ENCODE results near the gene PRSS36.

The PRSS36 gene

DNA sequence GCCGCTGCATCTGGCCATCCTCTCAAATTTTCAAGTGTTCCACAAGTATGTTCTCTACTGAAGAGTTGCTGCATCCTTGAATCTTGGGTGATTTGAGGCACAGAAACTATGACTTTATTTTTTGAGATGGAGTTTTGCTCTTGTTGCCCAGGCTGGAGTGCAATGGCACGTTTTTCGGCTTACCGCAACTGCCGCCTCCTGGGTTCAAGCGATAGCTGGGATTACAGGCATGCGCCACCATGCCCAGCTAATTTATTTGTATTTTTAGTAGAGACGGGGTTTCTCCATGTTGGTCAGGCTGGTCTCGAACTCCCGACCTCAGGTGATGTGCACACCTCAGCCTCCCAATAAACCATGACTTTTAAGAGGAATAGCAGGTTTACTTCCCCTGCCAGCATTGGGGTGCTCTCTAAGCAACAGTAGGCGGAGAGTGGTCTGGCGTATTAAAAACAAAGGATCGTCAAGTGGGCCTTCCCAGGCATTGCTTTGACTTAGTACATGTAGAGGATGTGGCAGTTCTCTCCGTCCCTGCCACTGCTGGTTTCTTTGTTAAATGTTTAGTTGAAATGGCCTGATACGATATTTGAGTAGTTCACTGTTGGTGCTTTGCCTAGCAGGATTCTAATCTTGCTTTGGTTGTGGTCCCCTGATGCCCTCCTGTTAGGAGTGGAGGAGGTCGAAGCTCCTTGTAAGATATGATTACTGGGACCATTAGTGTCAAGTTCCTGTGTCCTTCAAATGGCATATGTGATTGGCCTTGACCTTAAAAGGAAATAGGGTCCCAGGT is 43.2 kb upstream of the PRSS36 start:
- Histone ChIP-seq H2AFZ (ENCODE audit: low read depth, low read length, severe bottlenecking) (no peak overlapping the region), H3K9ac (ENCODE audit: low read length) (no peak overlapping the region), H3K27me3 (ENCODE audit: low read length) (no peaks in the 10 kb centered on the region), H3K79me2 (ENCODE audit: insufficient read depth, low read length) (peaks cover 17% of the 10 kb centered on the region), H3K9me2 (replicated peaks; ENCODE audit: insufficient read depth, low read length) (no peaks in the 10 kb centered on the region), H3K9me3 (ENCODE audit: insufficient read depth, low read length) (no peaks in the 10 kb centered on the region), H4K20me1 (ENCODE audit: low read depth, low read length) (peaks cover 45% of the 10 kb centered on the region; the same call in 1 of the 2 replicates), H3K27ac (ENCODE audit: low read depth, low read length) (no peak overlapping the region), H3K4me2 (ENCODE audit: low read depth, low read length, poor library complexity, severe bottlenecking) (no peak overlapping the region), H3K4me3 (ENCODE audit: insufficient read depth, low read length, poor library complexity, severe bottlenecking) (no peak overlapping the region), H3K36me3 (ENCODE audit: low read length) (peaks cover 60% of the 10 kb centered on the region), H3F3A (ENCODE audit: insufficient read depth) (peaks cover 79% of the 10 kb centered on the region)
- TF ChIP-seq, protein P1, sequence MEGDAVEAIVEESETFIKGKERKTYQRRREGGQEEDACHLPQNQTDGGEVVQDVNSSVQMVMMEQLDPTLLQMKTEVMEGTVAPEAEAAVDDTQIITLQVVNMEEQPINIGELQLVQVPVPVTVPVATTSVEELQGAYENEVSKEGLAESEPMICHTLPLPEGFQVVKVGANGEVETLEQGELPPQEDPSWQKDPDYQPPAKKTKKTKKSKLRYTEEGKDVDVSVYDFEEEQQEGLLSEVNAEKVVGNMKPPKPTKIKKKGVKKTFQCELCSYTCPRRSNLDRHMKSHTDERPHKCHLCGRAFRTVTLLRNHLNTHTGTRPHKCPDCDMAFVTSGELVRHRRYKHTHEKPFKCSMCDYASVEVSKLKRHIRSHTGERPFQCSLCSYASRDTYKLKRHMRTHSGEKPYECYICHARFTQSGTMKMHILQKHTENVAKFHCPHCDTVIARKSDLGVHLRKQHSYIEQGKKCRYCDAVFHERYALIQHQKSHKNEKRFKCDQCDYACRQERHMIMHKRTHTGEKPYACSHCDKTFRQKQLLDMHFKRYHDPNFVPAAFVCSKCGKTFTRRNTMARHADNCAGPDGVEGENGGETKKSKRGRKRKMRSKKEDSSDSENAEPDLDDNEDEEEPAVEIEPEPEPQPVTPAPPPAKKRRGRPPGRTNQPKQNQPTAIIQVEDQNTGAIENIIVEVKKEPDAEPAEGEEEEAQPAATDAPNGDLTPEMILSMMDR (IDR thresholded peaks at IDR 0.05; ENCODE audit: insufficient read depth, low read length, poor library complexity, severe bottlenecking) = no peak
- TF ChIP-seq EZH2phosphoT487 (conservative IDR thresholded peaks at IDR 0.05; ENCODE audit: low read length) = no peak

DNA sequence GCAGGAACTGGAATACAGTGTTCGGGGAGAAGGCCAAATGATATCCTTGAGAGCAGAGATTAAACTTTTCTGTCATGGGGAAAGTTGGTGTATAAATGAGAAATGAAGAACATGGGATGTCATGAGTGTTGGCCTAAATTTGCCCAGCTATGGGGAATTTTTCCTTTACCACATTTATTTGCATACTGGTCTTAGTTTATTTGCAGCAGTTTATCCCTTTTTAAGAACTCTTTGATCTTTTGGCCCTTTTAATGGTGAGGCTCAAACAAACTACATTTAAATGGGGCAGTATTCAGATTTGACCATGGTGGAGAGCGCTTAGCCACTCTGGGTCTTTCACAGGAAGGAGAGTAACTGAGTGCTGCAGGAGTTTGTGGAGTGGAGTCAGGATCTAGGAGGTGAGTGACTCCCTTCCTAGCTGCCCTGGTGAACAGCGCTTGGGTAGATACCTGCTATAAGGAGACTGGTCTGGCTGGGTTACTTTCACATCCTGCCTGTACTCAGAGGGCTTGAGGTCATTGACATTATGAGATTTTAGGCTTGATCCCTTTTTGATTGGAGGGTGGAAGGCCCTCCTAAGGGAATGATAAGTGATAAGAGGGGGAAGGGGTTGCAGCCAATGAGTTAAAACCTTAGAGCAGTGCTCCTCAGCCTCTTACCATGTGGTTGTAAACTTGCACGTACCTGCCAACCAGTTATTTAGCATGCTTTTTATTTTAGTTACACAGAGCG is 42.0 kb upstream of the PRSS36 start:
- Histone ChIP-seq H3K4me3 (ENCODE audit: insufficient read depth, low read length, poor library complexity, severe bottlenecking) (no peak overlapping the region), H3F3A (ENCODE audit: insufficient read depth) (peaks cover 71% of the 10 kb centered on the region), H3K9me2 (replicated peaks; ENCODE audit: insufficient read depth, low read length) (no peaks in the 10 kb centered on the region), H4K20me1 (ENCODE audit: low read depth, low read length) (peaks cover 54% of the 10 kb centered on the region), H3K79me2 (ENCODE audit: insufficient read depth, low read length) (peaks cover 29% of the 10 kb centered on the region), H3K27ac (ENCODE audit: low read depth, low read length) (no peak overlapping the region), H3K4me2 (ENCODE audit: low read depth, low read length, poor library complexity, severe bottlenecking) (no peak overlapping the region), H3K36me3 (ENCODE audit: low read length) (peaks cover 72% of the 10 kb centered on the region), H3K9me3 (ENCODE audit: insufficient read depth, low read length) (no peaks in the 10 kb centered on the region), H2AFZ (ENCODE audit: low read depth, low read length, severe bottlenecking) (no peak overlapping the region), H3K9ac (ENCODE audit: low read length) (no peak overlapping the region), H3K27me3 (ENCODE audit: low read length) (no peaks in the 10 kb centered on the region)
- TF ChIP-seq, protein P1 (IDR thresholded peaks at IDR 0.05; ENCODE audit: insufficient read depth, low read length, poor library complexity, severe bottlenecking) = no peak
- TF ChIP-seq EZH2phosphoT487 (conservative IDR thresholded peaks at IDR 0.05; ENCODE audit: low read length) = no peak

DNA sequence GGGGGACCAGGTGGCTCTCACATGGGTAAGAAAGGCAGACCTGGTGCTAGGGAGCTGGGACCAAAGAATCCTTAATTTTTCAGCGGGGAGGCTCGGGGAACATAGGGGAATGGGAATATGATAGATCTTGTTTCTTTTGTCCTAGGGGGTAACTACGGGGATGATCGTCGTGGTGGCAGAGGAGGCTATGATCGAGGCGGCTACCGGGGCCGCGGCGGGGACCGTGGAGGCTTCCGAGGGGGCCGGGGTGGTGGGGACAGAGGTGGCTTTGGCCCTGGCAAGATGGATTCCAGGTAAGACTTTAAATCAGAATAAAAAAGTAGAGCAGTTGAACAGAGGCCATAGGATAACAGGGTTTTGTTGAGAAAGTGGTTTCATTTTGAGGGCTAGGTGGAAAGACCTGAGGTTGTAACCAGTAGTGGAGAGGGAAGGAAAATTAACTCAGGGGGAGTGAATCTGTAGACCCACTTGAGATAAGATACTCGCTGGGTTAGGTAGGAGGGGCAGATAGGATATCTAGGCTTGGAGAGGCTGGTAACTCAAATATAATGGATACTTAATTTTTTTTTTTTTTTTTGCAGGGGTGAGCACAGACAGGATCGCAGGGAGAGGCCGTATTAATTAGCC is 41.1 kb upstream of the PRSS36 start:
- Histone ChIP-seq H3K9ac (ENCODE audit: low read length) (no peak overlapping the region), H3K27me3 (ENCODE audit: low read length) (no peaks in the 10 kb centered on the region), H3K36me3 (ENCODE audit: low read length) (peaks cover 81% of the 10 kb centered on the region), H3K79me2 (ENCODE audit: insufficient read depth, low read length) (peaks cover 38% of the 10 kb centered on the region), H2AFZ (ENCODE audit: low read depth, low read length, severe bottlenecking) (no peak overlapping the region), H3F3A (ENCODE audit: insufficient read depth) (peaks cover 65% of the 10 kb centered on the region), H3K9me2 (replicated peaks; ENCODE audit: insufficient read depth, low read length) (no peaks in the 10 kb centered on the region), H3K4me2 (ENCODE audit: low read depth, low read length, poor library complexity, severe bottlenecking) (no peak overlapping the region), H3K4me3 (ENCODE audit: insufficient read depth, low read length, poor library complexity, severe bottlenecking) (no peak overlapping the region), H3K27ac (ENCODE audit: low read depth, low read length) (no peak overlapping the region), H4K20me1 (ENCODE audit: low read depth, low read length) (peaks cover 64% of the 10 kb centered on the region), H3K9me3 (ENCODE audit: insufficient read depth, low read length) (no peaks in the 10 kb centered on the region)
- TF ChIP-seq, protein P1 (IDR thresholded peaks at IDR 0.05; ENCODE audit: insufficient read depth, low read length, poor library complexity, severe bottlenecking) = no peak
- no peak for TF ChIP-seq EZH2phosphoT487 (conservative IDR thresholded peaks at IDR 0.05; ENCODE audit: low read length)
